ENCODE results near the gene APOBEC3A. TPM values are rescaled to one million over a fixed set of nuclear protein-coding genes. Genes with fewer than 3 reads are reported as not detected.

APOBEC3A gene
- total and polyA plus RNA-seq, 2 of the 8 experiments (the other 6 are each of a cell fraction or from before 2014, with no cell fraction given): not detected

DNA sequence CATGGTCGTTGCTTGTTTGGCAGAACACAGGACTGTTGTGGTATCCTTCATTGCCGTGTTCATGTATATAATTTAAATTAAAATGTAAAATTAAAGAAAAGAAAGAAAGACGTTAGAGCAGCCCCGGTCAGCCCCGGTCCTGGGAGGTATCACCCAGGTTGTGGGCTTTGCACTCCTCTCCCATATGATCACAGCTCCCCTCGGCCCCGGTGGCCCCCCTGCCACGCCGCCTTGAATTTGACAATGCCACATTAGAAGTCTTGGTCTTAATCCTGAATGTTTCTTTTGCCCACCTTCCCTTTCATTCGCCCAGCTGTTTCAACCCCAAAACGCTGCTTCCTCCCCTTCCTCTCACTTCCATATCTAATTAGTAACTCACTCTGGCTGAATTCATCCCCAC lies 11.4 kb downstream of the APOBEC3A start:
- Histone ChIP-seq H3K4me1 (replicated peaks in 1 of 4; ENCODE audit: control insufficient read depth in 3 of 4, insufficient read depth in 4 of 4, low read length in 3 of 4) (peaks cover 0 to 14% (median 3%) of the 10 kb centered on the region in 4 experiments; a peak in 4 of 7 replicates), H3K79me1 (ENCODE audit: low read depth, low read length) (no peaks in the 10 kb centered on the region), H3K27ac (ENCODE audit: low read depth, low read length) (no peak overlapping the region), H3K79me2 (ENCODE audit: control insufficient read depth in 1 of 2, insufficient read depth in 2 of 2, low read length in 2 of 2) (no peaks in the 10 kb centered on the region), H3K4me3 (ENCODE audit: extremely low read depth in 1 of 4, insufficient read depth in 2 of 4, low read depth in 3 of 4, low read length in 4 of 4) (no peak overlapping the region), H2BK120ac (replicated peaks; ENCODE audit: low read depth, low read length) (no peak overlapping the region), H3K4me2 (ENCODE audit: insufficient read depth in 1 of 2, low read depth in 2 of 2, low read length in 2 of 2) (no peak overlapping the region), H3K9ac (replicated peaks in 1 of 4; ENCODE audit: extremely low read depth in 1 of 4, low read depth in 3 of 4, low read length in 3 of 4) (no peak overlapping the region), H2AK5ac (ENCODE audit: low read depth, low read length) (no peak overlapping the region), H4K5ac (ENCODE audit: insufficient read length, low read depth, low read length) (no peak overlapping the region), H3K27me3 (replicated peaks in 1 of 4; ENCODE audit: control insufficient read depth in 3 of 4, extremely low read depth in 1 of 4, insufficient read depth in 3 of 4, low read length in 3 of 4) (no peaks in the 10 kb centered on the region), H3K14ac (ENCODE audit: insufficient read length) (no peak overlapping the region), H4K91ac (replicated peaks; ENCODE audit: insufficient read length, low read length) (no peak overlapping the region), H4K20me1 (replicated peaks in 1 of 2; ENCODE audit: control insufficient read depth in 1 of 2, insufficient read depth in 2 of 2, low read length in 2 of 2) (no peaks in the 10 kb centered on the region), H2AFZ (ENCODE audit: low read length) (no peak overlapping the region), H2BK12ac (ENCODE audit: low read depth, low read length) (no peak overlapping the region), H3K56ac (replicated peaks; ENCODE audit: insufficient read length, low read depth, low read length) (no peak overlapping the region), H2BK5ac (ENCODE audit: low read depth, low read length) (no peak overlapping the region), H3K36me3 (ENCODE audit: control insufficient read depth in 2 of 4, insufficient read depth in 4 of 4, low read length in 3 of 4) (no peaks in the 10 kb centered on the region), H4K8ac (ENCODE audit: extremely low read depth, insufficient read depth, low read length) (no peak overlapping the region), H2BK15ac (ENCODE audit: low read length) (no peak overlapping the region), H3K4ac (replicated peaks; ENCODE audit: insufficient read length, low read depth, low read length) (no peak overlapping the region), H3K9me3 (ENCODE audit: insufficient read depth in 2 of 2, low read depth in 1 of 2, low read length in 1 of 2) (no peaks in the 10 kb centered on the region), H2BK20ac (ENCODE audit: low read length) (no peak overlapping the region), H3K23me2 (ENCODE audit: low read depth, low read length) (no peaks in the 10 kb centered on the region), H3K18ac (ENCODE audit: extremely low read depth, low read length) (no peak overlapping the region), H3K23ac (ENCODE audit: insufficient read length) (no peak overlapping the region)
- CTCF ChIA-PET (ENCODE audit: partially characterized antibody): interaction anchor here (0.7 to 7.1 kb wide), 4 partner anchors 14 to 236 kb away, joined by 3 to 63 read pairs (median 3); partner anchors contain the start of gene APOBEC3B
- TF ChIP-seq RNF2 (IDR thresholded peaks at IDR 0.05; ENCODE audit: borderline replicate concordance, low read depth, low read length, missing control alignments, poor library complexity, severe bottlenecking): no peak
- no peak for TF ChIP-seq SIX5 (IDR thresholded peaks at IDR 0.05; ENCODE audit: low read depth, low read length)
- no peak for TF ChIP-seq BACH1 (IDR thresholded peaks at IDR 0.05; ENCODE audit: low read length)
- TF ChIP-seq, protein P1, sequence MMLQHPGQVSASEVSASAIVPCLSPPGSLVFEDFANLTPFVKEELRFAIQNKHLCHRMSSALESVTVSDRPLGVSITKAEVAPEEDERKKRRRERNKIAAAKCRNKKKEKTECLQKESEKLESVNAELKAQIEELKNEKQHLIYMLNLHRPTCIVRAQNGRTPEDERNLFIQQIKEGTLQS (IDR thresholded peaks at IDR 0.05; ENCODE audit: insufficient read depth, low read depth, low read length): no peak
- TF ChIP-seq RFX5 (IDR thresholded peaks at IDR 0.05; ENCODE audit: borderline replicate concordance, low read depth, low read length): no peak
- TF ChIP-seq NANOG (IDR thresholded peaks at IDR 0.05; ENCODE audit: insufficient read depth, low read depth, low read length, poor library complexity, severe bottlenecking): no peak
- no peak for TF ChIP-seq JUN (IDR thresholded peaks at IDR 0.05; ENCODE audit: low read depth, low read length)
- POLR2A ChIA-PET (ENCODE audit: partially characterized antibody): no interaction called here
- DNase-seq (ENCODE audit: low read depth in 1 of 2, low spot score in 2 of 2): no peak
- FAIRE-seq: no peak
- 87% methylated on average over 11 of the region's 11 CpGs; no CpG with 5 or more reads in 1 of the 2 experiments for WGBS, 2 experiments (ENCODE audit: extremely low coverage in 1 of 2, insufficient coverage in 1 of 2, insufficient read length in 1 of 2, insufficient replicate concordance in 2 of 2, low coverage in 1 of 2, low lambda C conversion rate in 2 of 2, missing lambda C conversion rate in 1 of 2)
